ENCODE results near the gene GALNT2.

GALNT2 gene

DNA sequence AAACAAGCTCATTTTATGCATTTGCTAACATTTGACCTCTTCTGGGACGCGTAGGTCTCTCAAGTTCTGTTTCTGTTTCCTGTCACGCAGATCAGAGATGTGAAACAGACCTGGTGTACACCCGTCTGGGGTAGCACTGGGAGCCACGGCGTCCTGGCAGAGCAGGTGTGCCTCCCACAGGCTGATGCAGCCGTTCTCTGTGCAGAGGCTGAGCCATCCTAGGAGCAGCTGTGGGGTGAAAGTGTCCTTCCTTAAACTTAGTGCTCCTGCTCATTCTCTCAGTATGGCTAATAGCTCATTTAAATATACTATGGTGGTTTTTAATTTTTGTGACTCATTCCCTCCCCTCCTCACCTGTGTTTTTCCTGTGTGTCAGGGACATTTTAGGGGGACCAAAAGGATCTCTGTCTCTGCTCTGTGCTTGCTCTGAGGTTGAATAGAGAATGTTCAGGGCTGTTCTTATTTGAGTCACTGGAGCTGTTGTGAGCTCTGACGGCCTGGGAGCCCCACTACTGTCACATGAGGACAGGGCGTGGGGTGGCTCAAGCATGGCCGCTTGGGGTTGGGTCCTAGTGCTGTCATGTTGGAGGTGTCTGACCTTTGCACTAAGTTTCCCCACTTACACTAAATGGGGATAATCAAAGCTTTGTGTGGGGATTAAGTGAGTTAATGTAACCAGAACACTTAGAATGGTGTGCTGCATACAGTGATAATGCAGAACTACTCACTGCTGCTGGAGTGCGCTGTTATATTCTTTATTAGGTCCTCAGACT lies 43.0 kb downstream of the GALNT2 start:
- peak; percentile 55 to 67 for DNase-seq
- TF ChIP-seq POLR2A (IDR thresholded peaks at IDR 0.05; ENCODE audit: low read length) = no peak
- TF ChIP-seq GATA1 (IDR thresholded peaks at IDR 0.05; ENCODE audit: low read depth, low read length) = no peak

GRCh38 chr1:230110971-230111370 lies 43.9 kb downstream of the GALNT2 start:
- no peak for DNase-seq
- TF ChIP-seq GATA1 (IDR thresholded peaks at IDR 0.05; ENCODE audit: low read depth, low read length) (no peak), POLR2A (IDR thresholded peaks at IDR 0.05; ENCODE audit: low read length) (no peak)

DNA sequence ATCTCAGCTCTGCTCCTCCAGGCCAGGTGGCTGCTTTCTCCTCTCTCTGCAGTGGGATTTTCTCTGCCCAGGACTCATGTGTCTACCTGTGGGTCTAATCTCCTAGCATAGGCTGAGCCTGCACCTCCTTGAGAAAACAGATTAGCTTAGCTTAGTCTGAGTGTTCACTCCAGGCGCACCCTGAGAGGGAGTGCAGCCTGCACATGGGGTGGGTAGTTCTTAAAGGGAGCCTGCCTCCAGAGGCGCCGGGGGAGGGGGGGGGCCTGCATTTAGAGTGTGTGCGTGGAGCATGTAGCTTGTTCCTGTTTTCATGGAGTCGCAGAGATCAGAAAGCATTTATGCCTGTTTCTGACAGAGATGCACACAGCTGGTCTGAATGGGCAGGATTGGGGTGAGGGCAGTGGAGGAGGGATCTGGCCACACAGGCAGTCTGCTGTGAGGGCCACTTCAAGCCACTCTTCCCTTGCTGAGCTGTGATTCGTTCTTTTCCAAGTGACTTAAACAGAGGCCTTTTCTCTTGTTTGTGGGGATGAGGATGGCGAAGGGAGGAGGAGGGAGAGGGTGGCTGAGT lies 45.2 kb downstream of the GALNT2 start:
- TF ChIP-seq POLR2A (IDR thresholded peaks at IDR 0.05; ENCODE audit: low read length) (no peak), GATA1 (IDR thresholded peaks at IDR 0.05; ENCODE audit: low read depth, low read length) (no peak)
- peak; percentile 44 to 70 for DNase-seq

GRCh38 chr1:230112782-230113181 lies 45.7 kb downstream of the GALNT2 start:
- no peak for DNase-seq
- TF ChIP-seq POLR2A (IDR thresholded peaks at IDR 0.05; ENCODE audit: low read length) (no peak), GATA1 (IDR thresholded peaks at IDR 0.05; ENCODE audit: low read depth, low read length) (no peak)

DNA sequence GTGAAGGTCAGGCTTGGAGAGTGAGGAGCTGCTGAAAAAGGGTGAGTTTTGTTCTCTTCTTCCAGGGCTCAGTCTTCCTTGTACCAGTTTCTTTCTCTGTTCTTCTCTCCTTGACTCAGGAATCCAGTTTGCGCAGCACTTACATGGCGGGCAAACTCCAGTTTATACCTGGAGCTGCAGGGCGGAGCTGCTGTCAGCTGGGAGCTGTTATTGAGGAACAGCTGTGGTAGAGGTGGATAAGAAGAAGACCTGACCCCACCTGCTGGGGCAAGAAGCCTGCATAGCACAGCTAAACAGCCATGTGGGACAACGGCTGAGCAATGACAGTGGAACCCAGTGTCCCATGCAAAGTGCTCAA lies 46.2 kb downstream of the GALNT2 start:
- TF ChIP-seq POLR2A (IDR thresholded peaks at IDR 0.05; ENCODE audit: low read length) (no peak), GATA1 (IDR thresholded peaks at IDR 0.05; ENCODE audit: low read depth, low read length) (no peak)
- no peak for DNase-seq

DNA sequence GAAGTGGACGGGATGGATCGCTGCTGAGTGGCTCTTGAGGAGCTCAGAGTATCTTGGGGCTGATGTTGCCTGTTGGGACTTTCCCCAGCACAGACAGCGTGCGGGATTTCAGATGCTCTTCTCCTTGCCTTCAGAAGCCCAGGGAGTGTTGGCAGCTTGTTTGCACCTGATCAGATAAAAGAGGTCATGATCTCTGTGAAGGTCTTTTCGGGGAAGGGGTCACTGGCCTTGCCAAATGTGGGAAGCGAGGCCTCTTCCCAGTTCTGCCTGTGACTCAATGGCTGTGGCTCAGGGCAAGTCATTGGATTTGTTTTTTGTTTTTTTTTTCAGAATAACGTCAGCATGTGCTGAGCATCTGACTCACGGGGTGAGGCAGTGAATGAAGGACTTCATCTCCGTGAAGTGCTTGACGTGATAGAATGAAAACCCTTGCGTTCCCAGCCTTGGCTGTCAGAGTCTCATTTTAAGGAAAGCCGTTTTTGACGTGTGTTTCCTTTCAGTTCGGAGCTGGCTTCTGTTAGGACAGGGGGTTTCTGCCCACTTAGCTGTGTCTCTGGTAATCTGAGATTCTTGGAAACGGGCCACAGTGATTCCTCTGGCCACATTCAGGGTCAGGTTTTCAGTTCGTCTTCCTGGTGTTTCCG lies 46.7 kb downstream of the GALNT2 start:
- DNase-seq = no peak
- TF ChIP-seq POLR2A (IDR thresholded peaks at IDR 0.05; ENCODE audit: low read length) (no peak), GATA1 (IDR thresholded peaks at IDR 0.05; ENCODE audit: low read depth, low read length) (no peak)

GRCh38 chr1:230114237-230114651 lies 47.2 kb downstream of the GALNT2 start:
- TF ChIP-seq POLR2A (IDR thresholded peaks at IDR 0.05; ENCODE audit: low read length) (no peak), GATA1 (IDR thresholded peaks at IDR 0.05; ENCODE audit: low read depth, low read length) (no peak)
- DNase-seq = no peak

DNA sequence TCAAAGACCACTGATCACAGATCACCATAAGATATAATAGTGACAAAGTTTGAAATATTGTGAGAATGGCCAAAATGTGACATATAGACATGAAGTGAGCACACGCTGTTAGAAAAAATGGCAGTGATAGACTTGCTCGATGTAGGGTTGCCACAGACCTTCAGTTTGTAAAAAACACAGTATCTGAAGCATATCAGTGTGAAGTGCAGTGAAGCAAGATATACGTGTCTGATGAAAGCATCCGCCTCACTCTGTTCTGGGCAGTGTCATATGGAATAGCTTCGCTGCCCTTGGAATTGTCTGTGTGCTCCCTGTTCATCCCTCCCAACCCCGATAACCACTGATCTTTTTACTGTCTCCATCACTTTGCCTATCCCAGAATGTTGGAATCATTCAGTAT lies 50.7 kb downstream of the GALNT2 start:
- TF ChIP-seq POLR2A (IDR thresholded peaks at IDR 0.05; ENCODE audit: low read length) = no peak
- no peak for TF ChIP-seq GATA1 (IDR thresholded peaks at IDR 0.05; ENCODE audit: low read depth, low read length)
- DNase-seq = no peak

DNA sequence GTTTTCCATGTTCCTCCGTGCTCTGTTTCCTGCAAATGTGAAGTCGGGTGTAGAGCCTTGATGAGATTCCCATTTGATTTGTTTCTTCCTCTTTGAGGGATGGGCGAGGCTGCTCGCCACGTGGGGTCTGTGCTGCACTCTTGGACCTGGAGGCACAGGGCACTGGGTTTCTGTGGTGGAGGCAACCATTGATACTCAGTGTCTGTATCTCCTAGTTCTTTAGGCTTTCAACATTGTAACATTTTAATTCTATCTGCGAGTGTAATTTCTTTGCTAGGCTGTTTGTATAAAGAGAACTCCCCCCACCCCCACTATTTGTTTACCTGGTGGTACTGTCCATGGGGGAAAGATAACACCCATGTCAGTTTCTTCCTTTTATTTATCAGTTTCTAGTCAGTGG lies 52.3 kb downstream of the GALNT2 start:
- no peak for TF ChIP-seq GATA1 (IDR thresholded peaks at IDR 0.05; ENCODE audit: low read depth, low read length)

DNA sequence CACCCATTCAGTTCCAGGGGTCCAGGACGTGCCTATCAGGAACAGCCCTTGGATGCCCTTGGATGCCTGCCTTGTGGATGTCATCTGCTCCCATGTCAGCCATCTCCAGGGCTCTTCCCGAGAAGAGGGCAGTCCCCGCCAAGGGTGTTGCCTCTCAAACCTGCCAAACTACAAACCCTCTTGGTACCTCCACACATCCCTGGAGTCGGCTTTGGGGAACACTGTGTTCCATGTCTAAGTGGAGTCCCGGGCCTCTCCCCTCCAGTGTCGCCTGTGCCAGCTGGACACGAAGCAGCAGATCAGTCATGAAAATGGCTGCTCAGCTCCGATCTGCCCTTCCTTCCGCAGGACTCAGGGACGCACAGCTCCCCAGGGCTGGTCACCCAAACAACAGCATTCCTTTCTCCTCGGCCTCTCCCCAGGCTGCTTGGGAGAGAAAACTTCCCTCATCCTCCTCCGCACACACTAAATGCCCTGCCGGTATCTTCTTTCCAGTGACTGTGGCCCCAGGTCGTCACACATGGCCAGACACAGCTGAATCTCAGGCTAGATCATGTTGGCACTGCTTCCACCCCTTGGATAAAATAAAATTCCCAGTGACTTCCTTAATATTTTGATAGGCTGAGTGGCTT lies 53.4 kb downstream of the GALNT2 start:
- TF ChIP-seq GATA1 (IDR thresholded peaks at IDR 0.05; ENCODE audit: low read depth, low read length) (no peak), POLR2A (IDR thresholded peaks at IDR 0.05; ENCODE audit: low read length) (no peak)
- no peak for DNase-seq

More for the DNA sequence above, 52.3 kb downstream of the GALNT2 start:
- DNase-seq = no peak

- TF ChIP-seq POLR2A (IDR thresholded peaks at IDR 0.05; ENCODE audit: low read length) (no peak), GATA1 (IDR thresholded peaks at IDR 0.05; ENCODE audit: low read depth, low read length) (no peak)
These were observed 53.9 kb downstream of the GALNT2 start for GRCh38 chr1:230120921-230121381.

GRCh38 chr1:230121950-230122349 lies 54.9 kb downstream of the GALNT2 start:
- TF ChIP-seq GATA1 (IDR thresholded peaks at IDR 0.05; ENCODE audit: low read depth, low read length) (no peak), POLR2A (IDR thresholded peaks at IDR 0.05; ENCODE audit: low read length) (no peak)
- DNase-seq = no peak

More at GRCh38 chr1:230120921-230121381, 53.9 kb downstream of the GALNT2 start:
- DNase-seq = peak; percentile 44 to 60

GRCh38 chr1:230122366-230123279 lies 55.6 kb downstream of the GALNT2 start:
- TF ChIP-seq GATA1 (IDR thresholded peaks at IDR 0.05; ENCODE audit: low read depth, low read length) (no peak), POLR2A (IDR thresholded peaks at IDR 0.05; ENCODE audit: low read length) (no peak)
- no peak for DNase-seq
